Fibroblast of skin of left biceps (primary cell): ENCODE measurements around the gene ST7.
"Not testable (repeated sequence)": the region's sequence is repeated elsewhere in the genome, so short reads cannot be mapped to it uniquely, and the experiment has no call there.

Experiments used
- DNase-seq, 2 experiments: peaks; one replicate each; pipeline ENCODE4 v3.0.0-alpha.2; 2013; ENCODE audit warnings: low read depth in 2 of 2

ST7 gene

DNA sequence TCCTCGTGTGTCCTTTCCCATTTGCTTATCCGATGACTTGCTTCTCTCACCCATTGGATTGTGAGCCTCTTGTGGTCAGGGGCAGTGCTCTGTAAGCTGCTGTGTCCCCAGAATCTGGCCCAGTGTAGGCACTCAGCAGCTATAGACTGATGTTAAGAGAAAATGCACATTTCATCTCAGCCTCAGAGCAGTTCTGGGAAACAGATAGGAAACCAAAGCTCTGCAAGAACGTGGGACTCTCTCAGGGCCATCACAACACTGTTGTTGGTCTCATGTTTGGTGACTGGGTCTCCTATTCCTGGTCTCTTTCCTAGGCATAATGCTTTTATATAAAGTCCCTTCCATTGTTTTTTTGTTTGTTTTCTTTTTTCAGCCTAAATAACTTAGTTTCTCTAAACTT is 141.2 kb downstream of the ST7 start:
- no peak for DNase-seq

- no peak for DNase-seq
Observed at GRCh38 chr7:117095055-117095454, 141.8 kb downstream of the ST7 start.

GRCh38 chr7:117096330-117096729 is 143.0 kb downstream of the ST7 start:
- DNase-seq: no peak

- DNase-seq: no peak
Observed at GRCh38 chr7:117096942-117097341, 143.6 kb downstream of the ST7 start.

GRCh38 chr7:117097860-117098259 is 144.6 kb downstream of the ST7 start:
- DNase-seq: no peak

- DNase-seq: peak; percentile 83 to 86
Observed at GRCh38 chr7:117098457-117098856, 145.2 kb downstream of the ST7 start.

DNA sequence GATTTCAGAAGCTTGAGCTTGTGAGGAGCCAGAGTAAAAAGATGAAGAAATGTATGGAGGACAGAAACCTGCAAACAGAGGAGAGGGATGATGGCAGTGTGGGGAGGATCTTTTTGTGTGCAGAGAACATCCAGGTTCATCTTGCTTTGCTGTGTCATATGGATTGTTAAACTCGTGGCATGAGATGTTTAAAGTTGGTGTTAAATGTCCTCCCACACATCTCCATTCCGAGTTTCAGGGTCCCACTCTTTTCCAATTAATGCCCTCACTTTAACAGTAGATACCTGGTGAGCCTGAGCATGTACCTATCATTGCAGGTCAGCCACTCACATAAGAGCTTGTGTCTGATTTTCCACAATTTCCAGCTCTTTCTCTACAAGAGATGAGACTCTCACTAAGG is 147.7 kb downstream of the ST7 start:
- no peak for DNase-seq

- no peak for DNase-seq
Observed at GRCh38 chr7:117110480-117111315, 157.4 kb downstream of the ST7 start.

GRCh38 chr7:117111535-117111934 is 158.2 kb downstream of the ST7 start:
- no peak for DNase-seq

- DNase-seq: no peak
Observed at GRCh38 chr7:117112640-117113039, 159.3 kb downstream of the ST7 start.

DNA sequence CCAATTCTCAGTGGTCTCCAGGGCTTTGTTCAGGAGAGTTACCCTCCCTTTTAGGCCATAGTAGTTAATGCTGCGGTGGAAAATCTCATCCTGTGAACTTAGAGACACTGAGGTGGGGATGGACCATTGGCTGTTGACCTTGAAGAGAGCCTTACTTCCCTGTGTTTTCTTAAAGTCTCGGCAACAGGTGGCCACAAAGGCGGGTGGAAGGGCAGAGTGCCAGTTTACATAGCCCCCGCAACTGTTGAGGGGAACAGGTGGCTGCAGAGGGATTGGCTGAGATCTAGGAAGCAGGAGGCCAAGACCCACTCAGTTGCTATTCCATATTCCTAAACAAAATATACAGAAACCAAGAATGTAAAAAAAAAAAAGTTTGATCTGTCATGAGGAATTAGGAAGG is 160.6 kb downstream of the ST7 start:
- no peak for DNase-seq

DNA sequence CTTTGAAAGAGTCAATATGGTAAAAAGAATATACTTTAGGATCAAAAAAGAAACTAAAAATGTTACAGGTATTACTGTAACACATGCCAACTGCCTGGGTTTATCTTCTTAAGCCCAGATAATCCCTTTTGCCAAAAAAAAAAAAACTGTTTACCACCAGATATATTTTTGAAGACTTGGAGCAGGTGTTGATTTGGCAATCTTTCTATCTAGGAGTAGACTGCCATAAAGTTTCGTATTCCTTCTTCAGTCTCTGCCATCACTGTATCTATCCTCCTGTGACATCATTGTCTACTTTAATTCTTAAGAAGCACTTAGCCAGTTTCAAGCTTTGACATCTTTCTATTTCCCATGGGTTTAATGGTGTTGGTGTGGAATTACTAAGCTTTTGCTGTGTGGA is 161.0 kb downstream of the ST7 start:
- DNase-seq: no peak

DNA sequence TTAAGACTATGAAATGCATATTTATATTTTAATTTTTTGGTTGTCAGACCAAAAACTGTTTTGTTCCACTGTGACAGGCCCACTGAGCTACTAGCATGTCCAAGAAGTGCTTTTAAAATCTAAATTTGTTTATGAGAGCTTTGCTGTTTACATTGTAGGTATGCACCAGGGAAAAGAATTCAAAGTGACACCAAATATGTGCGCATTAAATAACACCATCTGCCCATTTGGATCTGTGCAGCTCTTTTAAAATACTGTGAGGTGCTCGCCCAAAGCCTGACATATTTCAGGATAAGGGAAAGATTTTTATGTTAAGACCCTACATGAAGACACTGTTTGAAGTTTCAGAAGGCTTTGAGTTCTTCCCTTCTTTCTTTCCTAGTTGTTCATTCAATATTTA is 162.9 kb downstream of the ST7 start:
- no peak for DNase-seq

DNA sequence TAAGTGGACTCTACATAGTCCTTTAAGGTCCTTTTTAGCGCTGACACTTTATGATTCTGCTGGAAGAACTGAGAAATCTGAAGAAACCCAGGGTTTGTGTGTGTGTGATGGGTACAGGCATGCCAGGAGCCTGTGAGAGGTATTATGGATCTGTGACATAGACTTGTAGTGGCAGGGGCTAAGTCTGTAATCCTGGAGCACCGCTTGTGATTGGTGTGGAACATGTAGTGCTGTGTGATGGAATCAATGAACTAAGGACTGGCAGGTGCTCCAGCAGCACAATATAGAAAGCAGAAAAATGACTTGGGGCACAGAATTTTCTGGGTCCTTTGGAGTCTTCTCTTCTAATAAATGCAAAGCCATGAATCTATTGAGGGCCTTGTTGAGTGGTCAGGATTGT is 163.9 kb downstream of the ST7 start:
- DNase-seq: no peak

GRCh38 chr7:117118579-117119180 is 165.4 kb downstream of the ST7 start:
- DNase-seq: no peak

DNA sequence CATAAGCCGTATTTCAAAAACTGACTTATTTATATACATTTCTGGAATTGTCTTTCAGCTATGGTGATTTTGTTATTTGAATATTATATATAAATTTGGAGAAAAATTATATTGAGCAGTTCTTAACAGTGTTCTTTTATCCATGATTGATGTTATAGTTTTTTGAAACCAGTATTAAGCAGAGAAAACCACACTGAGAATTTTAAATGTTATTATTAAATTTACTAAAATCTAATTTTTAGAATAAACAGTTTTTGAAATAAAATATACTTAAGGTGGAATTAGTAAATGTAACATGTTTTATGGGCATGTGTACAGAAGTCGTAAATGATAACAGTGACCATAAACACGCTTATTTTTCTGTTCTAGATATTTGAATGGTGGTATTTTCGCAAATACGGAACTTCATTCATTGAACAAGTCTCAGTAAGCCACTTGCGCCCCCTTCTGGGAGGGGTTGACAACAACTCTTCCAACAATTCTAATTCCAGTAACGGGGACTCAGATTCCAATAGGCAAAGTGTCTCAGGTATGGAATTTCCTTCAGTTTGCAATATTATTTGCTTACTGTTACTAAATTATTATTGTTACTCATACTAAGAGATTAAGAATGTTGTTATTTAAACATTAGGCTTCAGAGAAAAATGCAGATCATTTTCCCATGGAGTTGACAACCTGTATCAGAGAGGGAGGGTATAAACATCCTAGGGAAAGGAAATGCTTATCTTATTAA is 166.1 kb downstream of the ST7 start:
- DNase-seq: peak; percentile 26 to 44

DNA sequence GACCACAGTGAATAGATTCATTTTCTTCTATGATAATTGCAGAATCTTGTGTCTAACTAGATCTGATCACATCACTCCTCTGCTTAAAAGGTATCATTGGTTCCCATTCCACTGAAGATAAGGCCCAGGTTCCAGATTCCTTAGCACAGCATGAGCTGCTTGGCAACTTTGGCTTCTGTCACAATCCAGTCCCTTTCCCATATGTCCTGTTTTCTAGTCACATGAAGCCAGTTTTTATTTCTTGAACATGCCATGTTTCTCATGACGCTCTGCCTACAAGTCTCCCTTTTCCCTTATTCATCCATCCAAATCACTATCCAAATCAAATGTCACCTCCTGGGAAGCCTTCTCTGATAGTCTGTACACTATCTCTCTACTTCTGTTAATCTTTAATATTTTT is 167.0 kb downstream of the ST7 start:
- DNase-seq: not testable (repeated sequence)

DNA sequence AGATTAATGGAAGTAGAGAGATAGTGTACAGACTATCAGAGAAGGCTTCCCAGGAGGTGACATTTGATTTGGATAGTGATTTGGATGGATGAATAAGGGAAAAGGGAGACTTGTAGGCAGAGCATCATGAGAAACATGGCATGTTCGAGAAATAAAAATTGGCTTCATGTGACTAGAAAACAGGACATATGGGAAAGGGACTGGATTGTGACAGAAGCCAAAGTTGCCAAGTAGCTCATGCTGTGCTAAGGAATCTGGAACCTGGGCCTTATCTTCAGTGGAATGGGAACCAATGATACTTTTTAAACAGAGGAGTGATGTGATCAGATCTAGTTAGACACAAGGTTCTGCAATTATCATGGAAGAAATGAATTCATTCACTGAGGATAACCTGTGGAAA is 168.7 kb downstream of the ST7 start:
- not testable (repeated sequence) for DNase-seq

GRCh38 chr7:117122536-117122935 is 169.2 kb downstream of the ST7 start:
- no peak for DNase-seq

DNA sequence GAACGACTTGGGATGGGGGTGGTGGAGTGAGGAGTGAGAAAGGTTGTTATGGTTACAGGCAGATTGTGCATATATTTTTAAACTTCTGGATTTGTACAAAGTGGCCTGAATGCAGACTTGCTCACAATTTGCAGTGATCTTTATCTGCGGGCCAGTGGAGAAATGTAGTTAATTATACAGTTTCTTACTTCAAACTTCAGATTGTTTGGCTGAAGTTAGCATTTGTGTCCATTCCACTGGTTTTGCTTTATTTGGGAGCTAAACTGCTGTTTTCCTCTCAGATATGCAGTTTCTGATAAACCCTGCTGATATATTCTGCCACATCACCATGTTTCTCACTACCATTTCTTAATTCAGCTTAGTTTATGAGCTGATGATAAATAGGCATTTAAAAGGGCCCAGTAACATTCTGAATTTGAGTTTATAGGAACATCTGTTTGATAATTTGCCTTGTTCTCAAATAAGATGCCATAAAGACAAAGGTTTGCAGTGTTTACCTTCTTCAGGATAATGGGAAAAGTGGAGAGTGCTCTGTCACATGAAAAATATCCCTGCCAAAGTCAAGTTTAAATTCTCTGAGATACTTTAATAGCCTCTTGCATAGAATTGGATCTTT is 170.1 kb downstream of the ST7 start:
- no peak for DNase-seq

GRCh38 chr7:117124591-117125220 is 171.4 kb downstream of the ST7 start:
- peak; percentile 44 to 50 for DNase-seq

DNA sequence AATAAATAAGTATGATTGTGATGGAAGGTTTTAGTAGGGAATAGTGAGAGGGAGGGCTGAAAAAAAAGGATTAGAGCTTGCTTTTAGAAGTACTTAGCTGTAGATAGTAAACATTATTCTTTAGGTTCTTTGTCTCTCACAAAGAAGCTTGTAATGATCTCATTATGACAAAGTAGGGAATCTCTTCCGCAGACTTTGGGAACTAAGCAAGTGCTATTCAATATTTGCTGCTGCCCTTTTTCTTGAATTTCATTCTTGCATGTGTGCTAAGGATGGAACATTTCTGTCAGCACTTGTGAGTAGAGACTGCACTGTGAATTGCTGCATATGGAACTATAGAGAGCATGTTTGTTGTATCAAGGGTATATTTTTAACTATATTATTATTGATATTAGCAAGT is 173.4 kb downstream of the ST7 start:
- DNase-seq: no peak
